Activated T-helper 1 cell treated with anti-CD3 and anti-CD28 coated beads, Interleukin-2, amount 50 U/mL, for 16 hours (primary cell): ENCODE measurements around the gene NMRK1.

ENCODE experiments used
- DNase-seq, 2 donors: peaks; one replicate each; pipeline ENCODE4 v3.0.0-alpha.2; 2020; ENCODE audit warnings: low read depth in 1 of 2, low spot score in 1 of 2

NMRK1 gene

DNA sequence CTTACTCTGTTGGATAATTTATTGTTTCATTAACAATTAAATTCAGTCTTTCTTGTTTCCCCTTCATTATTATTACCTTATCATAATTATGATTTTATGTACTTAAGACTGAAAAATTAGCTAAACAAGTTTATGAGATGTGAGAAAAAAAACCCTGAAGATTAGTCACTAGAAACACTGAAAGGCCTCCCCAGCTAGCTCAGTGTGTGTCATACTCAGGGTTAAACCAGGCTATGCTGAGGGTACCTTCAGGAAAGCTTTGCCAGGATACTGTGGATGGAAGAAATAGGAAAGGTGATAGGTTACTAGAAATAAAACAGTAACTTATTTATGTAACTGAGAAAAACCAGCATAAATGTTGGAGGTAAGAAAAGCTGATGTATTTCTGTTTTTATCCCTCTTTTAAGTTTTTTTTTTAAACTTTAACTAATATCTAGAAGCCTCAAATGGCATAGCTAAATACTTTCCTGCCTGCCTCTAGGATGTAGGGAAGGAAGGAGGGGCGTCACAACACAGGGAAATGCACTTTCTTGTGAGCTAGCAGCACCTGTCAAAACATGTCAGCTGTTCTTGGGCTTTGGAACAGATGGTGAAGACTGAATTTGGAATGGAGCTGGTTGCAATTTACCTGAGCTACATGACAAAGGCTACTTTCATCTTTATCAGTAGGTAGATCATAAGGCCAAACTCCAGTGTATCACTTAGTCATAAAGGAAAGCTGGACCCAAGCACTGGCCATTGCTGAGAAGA, 24.2 kb downstream of the NMRK1 start:
- no peak for DNase-seq

- DNase-seq = no peak
Observed at GRCh38 chr9:75061169-75061568, 26.8 kb downstream of the NMRK1 start.

- DNase-seq = no peak
Observed at GRCh38 chr9:75054368-75055001, 33.5 kb downstream of the NMRK1 start.

- no peak for DNase-seq
Observed at GRCh38 chr9:75053869-75054268, 34.1 kb downstream of the NMRK1 start.

GRCh38 chr9:75051285-75051684, 36.7 kb downstream of the NMRK1 start:
- DNase-seq = no peak

GRCh38 chr9:75047506-75047905, 40.4 kb downstream of the NMRK1 start:
- DNase-seq = no peak

DNA sequence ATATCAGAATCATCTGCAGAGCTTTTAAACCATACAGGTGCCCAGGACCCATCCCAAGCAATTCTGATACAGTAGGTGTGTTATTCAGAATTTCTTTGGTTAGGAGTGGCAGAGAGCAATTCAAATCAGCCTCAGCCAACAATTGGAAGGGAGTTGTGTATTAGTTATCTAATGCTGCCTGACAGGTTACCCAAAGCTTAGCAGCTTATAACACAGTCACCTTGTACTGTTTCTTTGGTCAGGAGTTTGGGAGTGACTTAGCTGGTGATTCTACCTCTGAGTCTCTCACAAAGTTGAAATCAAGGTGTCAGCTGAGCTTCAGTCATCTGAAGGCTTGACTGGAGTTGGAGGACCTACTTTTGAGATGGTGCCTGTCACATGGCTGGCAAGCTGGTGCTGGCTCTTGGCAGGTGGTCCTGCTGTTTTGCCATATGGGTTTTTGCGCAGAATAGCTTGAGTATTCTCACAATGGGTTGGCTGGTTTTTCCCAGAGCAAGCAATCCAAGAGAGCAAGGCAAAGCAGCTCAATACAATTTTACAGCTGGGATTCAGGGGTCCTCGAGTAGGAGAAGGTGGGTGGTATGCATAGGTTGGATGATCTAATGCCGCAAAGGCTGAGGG, 41.1 kb downstream of the NMRK1 start:
- DNase-seq = no peak

GRCh38 chr9:75041041-75041440, 46.9 kb downstream of the NMRK1 start:
- DNase-seq = no peak

- no peak for DNase-seq
Observed at GRCh38 chr9:75039801-75040200, 48.2 kb downstream of the NMRK1 start.

- no peak for DNase-seq
Observed at GRCh38 chr9:75039009-75039408, 48.9 kb downstream of the NMRK1 start.

- DNase-seq = no peak
Observed at GRCh38 chr9:75036793-75037192, 51.2 kb downstream of the NMRK1 start.

- DNase-seq = no peak
Observed at GRCh38 chr9:75033791-75034473, 54.0 kb downstream of the NMRK1 start.

GRCh38 chr9:75027187-75028107, 60.5 kb downstream of the NMRK1 start:
- DNase-seq = peak in 1 of 2 donors; percentile 31

- DNase-seq = no peak
Observed at GRCh38 chr9:75023846-75024245, 64.1 kb downstream of the NMRK1 start.

- DNase-seq = no peak
Observed at GRCh38 chr9:75019654-75020053, 68.3 kb downstream of the NMRK1 start.

- no peak for DNase-seq
Observed at GRCh38 chr9:75019022-75019421, 68.9 kb downstream of the NMRK1 start.

GRCh38 chr9:75017378-75017777, 70.6 kb downstream of the NMRK1 start:
- no peak for DNase-seq

- DNase-seq = no peak
Observed at GRCh38 chr9:75013735-75014134, 74.2 kb downstream of the NMRK1 start.
